Vagina (tissue), 2 donors: Measurements from ENCODE around the gene SH3BGRL2. TPM values are rescaled to one million over a fixed set of nuclear protein-coding genes. Genes with fewer than 3 reads are reported as not detected.

Experiments used
- DNase-seq, 2 donors: peaks; one replicate each; pipeline ENCODE4 v3.0.0-alpha.2; 2017; ENCODE audit errors: extremely low spot score in 2 of 2
- H3K27ac ChIP-seq: fragments of 200-600 bp; sonication (generic); one replicate; pipeline ENCODE4 v1.5.1; 2019
- H3K27me3 ChIP-seq: fragments of 200-600 bp; sonication (generic); one replicate; pipeline ENCODE4 v1.5.1; 2019
- H3K36me3 ChIP-seq, 2 donors: fragments of 200-600 bp; sonication (generic); one replicate each; pipeline ENCODE4 v1.5.1; 2017 to 2019
- H3K4me1 ChIP-seq: fragments of 200-600 bp; sonication (generic); one replicate; pipeline ENCODE4 v1.5.1; 2019
- H3K4me3 ChIP-seq, 2 donors: fragments of 200-600 bp; sonication (generic); 1 replicate in 1 of 2; 2 replicates in 1 of 2; pipeline ENCODE4 v1.5.1; 2016 to 2019
- H3K9me3 ChIP-seq: fragments of 200-600 bp; sonication (generic); one replicate; pipeline ENCODE4 v1.5.1; 2019
- POLR2A ChIP-seq, 2 donors: fragments of 450-650 bp; IDR thresholded peaks; one replicate each; pipeline ENCODE4 v1.6.1; 2017; ENCODE audit warnings: antibody characterized with exemption in 2 of 2, mild to moderate bottlenecking in 2 of 2, moderate library complexity in 2 of 2
- POLR2AphosphoS5 ChIP-seq, 2 donors: sonication (generic); formaldehyde crosslinking; IDR thresholded peaks; one replicate each; pipeline ENCODE4 v1.9.0; 2017; ENCODE audit warnings: antibody characterized with exemption in 2 of 2, mild to moderate bottlenecking in 2 of 2, low read depth in 1 of 2; ENCODE audit not compliant: insufficient read depth in 1 of 2
- intact Hi-C: fragments of 100-400 bp; cut with DNase I; formaldehyde crosslinking; loops from one replicate; pipeline ENCODE4 v1.15.1; 2023
- total RNA-seq: library from RNA; depleted of rRNA; stranded (reverse); fragments of >200 nt; gene quantifications from one replicate; pipeline ENCODE4 v1.2.3, GENCODE V29; 2016
- TF ChIP-seq, protein P1 (sequence below), 3 experiments: fragments of 450-650 bp in 2 of 3; fragments of 200-600 bp in 1 of 3; sonication (generic) in 1 of 3; IDR thresholded peaks; one replicate each; pipeline ENCODE4 v1.5.1; 2017 to 2019; ENCODE audit warnings: antibody characterized with exemption in 3 of 3, mild to moderate bottlenecking in 2 of 3, moderate library complexity in 2 of 3

The SH3BGRL2 gene
- total RNA-seq, 1 donor from 2014 or later = 38.3 TPM

DNA sequence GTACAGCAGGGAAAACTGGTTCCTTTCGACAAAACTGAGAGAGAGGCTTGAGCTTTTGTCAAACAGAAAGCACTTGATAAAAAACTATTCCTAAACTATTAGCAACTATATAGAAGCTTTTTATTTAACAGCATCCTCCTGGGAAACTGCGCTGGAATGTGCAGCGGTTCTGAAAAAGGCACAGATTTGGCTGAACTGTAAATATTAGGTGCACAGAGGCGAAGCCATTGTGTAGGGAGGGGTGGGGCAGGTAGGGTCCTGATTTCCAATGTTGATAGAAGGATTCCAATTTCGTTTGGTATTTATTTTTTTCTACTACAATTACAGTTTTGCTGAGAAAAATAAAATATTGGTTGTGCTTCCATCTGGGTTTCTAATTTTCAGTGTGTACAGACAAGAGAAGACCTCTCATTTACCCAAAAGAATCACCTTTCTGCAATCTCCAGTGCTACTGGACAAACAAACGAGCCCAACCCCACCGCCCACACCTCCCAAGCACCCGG, 698 bp upstream of the SH3BGRL2 start:
- Histone ChIP-seq H3K4me3 (peak overlapping the region; percentile 61 to 64), H3K4me1 (peaks cover 5% of the 10 kb centered on the region), H3K36me3 (no peaks in the 10 kb centered on the region), H3K27ac (peak overlapping the region; percentile 71), H3K9me3 (no peaks in the 10 kb centered on the region), H3K27me3 (no peaks in the 10 kb centered on the region)
- DNase-seq = no peak
- TF ChIP-seq, protein P1, sequence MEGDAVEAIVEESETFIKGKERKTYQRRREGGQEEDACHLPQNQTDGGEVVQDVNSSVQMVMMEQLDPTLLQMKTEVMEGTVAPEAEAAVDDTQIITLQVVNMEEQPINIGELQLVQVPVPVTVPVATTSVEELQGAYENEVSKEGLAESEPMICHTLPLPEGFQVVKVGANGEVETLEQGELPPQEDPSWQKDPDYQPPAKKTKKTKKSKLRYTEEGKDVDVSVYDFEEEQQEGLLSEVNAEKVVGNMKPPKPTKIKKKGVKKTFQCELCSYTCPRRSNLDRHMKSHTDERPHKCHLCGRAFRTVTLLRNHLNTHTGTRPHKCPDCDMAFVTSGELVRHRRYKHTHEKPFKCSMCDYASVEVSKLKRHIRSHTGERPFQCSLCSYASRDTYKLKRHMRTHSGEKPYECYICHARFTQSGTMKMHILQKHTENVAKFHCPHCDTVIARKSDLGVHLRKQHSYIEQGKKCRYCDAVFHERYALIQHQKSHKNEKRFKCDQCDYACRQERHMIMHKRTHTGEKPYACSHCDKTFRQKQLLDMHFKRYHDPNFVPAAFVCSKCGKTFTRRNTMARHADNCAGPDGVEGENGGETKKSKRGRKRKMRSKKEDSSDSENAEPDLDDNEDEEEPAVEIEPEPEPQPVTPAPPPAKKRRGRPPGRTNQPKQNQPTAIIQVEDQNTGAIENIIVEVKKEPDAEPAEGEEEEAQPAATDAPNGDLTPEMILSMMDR (IDR thresholded peaks at IDR 0.05) = no peak
- TF ChIP-seq POLR2AphosphoS5 (IDR thresholded peaks at IDR 0.05; ENCODE audit: insufficient read depth in 1 of 2, low read depth in 1 of 2) = no peak
- no peak for TF ChIP-seq POLR2A (IDR thresholded peaks at IDR 0.05)
- intact Hi-C loops = no loop called here

DNA sequence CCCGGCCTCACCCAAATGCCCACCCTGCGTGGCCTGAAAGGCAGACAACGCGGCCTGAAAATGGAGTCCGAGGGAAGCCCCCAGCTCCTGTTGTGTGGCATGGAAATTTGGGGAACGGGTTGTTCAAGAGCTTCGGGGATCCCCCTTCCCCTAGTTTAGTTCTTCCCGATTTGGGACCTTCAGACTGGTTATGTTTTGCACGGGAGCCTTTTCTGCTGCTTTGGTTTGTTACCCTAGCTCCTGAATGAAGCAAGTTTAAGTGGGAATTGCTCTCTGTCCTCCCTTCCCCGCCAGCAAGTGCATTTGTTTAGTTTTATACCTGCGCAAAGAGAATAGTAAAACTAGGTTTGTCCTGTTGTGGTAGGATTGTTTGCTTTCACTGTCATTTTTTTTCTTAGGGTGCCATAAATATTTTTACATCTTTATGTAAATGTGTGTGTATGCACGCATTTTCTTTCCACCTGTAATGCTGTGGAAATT, 604 bp downstream of the SH3BGRL2 start:
- Histone ChIP-seq H3K9me3 (no peaks in the 10 kb centered on the region), H3K36me3 (no peaks in the 10 kb centered on the region), H3K4me3 (peak overlapping the region; percentile 61 to 64), H3K27me3 (no peaks in the 10 kb centered on the region), H3K4me1 (peaks cover 5% of the 10 kb centered on the region), H3K27ac (peak overlapping the region; percentile 71)
- no peak for DNase-seq
- intact Hi-C loops = no loop called here
- TF ChIP-seq, protein P1 (IDR thresholded peaks at IDR 0.05) = no peak
- TF ChIP-seq POLR2AphosphoS5 (IDR thresholded peaks at IDR 0.05; ENCODE audit: insufficient read depth in 1 of 2, low read depth in 1 of 2) (no peak), POLR2A (IDR thresholded peaks at IDR 0.05) (no peak)

DNA sequence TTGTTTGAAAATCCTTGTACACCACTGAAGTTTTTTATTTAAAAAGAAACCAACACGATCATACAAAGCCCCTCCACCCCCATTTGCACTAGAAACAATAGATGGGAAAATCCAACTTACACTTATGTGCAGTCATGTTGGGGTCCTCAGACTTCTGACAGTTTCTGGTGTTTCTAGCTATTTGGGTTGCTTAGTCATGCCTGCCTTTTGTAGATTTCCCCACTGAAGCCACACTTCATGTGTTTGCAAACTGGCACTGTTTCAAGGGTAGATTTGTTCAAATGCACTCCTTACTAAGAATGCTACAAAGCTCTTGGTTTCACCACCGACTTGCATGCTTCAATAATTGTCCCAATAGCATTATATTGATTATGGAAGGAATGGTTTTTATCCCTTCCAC, 1.5 kb downstream of the SH3BGRL2 start:
- Histone ChIP-seq H3K4me3 (peak overlapping the region in 1 of 2 donors; percentile 64), H3K4me1 (peaks cover 5% of the 10 kb centered on the region), H3K9me3 (no peaks in the 10 kb centered on the region), H3K27ac (no peak overlapping the region), H3K36me3 (no peaks in the 10 kb centered on the region), H3K27me3 (no peaks in the 10 kb centered on the region)
- DNase-seq = no peak
- TF ChIP-seq, protein P1 (IDR thresholded peaks at IDR 0.05) = no peak
- no peak for TF ChIP-seq POLR2A (IDR thresholded peaks at IDR 0.05)
- no peak for TF ChIP-seq POLR2AphosphoS5 (IDR thresholded peaks at IDR 0.05; ENCODE audit: insufficient read depth in 1 of 2, low read depth in 1 of 2)
- intact Hi-C loops = no loop called here

DNA sequence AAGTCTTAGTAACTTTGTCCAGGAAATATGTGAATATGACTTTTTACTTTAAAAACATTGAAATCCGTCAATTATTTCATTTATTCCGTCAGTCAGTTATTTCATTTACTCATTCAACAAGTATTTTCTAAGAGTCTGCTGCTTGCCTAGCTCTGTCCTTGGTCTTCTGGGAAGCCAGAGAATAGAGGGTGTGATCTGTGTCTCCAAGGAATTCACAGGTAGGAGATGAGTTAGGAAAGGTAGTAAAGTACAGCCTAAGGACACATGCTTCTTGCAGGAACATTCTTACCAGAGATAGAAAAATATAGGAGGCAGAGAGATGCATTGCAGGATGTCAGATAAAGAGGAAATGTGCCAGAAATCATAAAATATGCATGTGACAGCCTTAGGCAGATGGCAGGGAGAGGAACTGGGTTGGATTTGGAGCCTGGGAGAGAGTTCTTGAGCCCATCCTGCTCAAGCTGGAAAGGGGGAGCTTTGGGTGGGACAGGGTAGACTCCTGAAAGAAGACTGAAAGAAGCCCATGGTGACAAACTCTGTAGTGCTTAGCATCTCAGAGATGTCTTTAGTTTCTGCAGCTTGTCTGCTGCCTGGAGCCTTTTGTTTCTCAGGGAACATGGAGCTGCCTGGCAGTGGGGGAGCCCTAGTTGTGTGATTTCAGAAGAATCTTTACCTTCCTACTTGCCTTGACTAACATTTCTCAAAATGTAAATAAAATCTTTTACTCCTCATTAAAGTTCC, 3.5 kb downstream of the SH3BGRL2 start:
- Histone ChIP-seq H3K4me1 (peaks cover 5% of the 10 kb centered on the region), H3K4me3 (peak overlapping the region in 1 of 2 donors; percentile 64)
- intact Hi-C loops = no loop called here

More for the DNA sequence above, 3.5 kb downstream of the SH3BGRL2 start:
- H3K27ac ChIP-seq = no peak overlapping the region
- DNase-seq = no peak
- no peaks in the 10 kb centered on the region for H3K36me3 ChIP-seq
- H3K27me3 ChIP-seq = no peaks in the 10 kb centered on the region
- no peak for TF ChIP-seq POLR2A (IDR thresholded peaks at IDR 0.05)
- no peak for TF ChIP-seq POLR2AphosphoS5 (IDR thresholded peaks at IDR 0.05; ENCODE audit: insufficient read depth in 1 of 2, low read depth in 1 of 2)
- TF ChIP-seq, protein P1 (IDR thresholded peaks at IDR 0.05) = no peak
- no peaks in the 10 kb centered on the region for H3K9me3 ChIP-seq
